Loucy (cell line): ENCODE data around the gene STK11IP.

Source experiments
- H2AFZ ChIP-seq: fragments of 200-600 bp; sonication (generic); 2 replicates; pipeline ENCODE4 v1.6.0; 2016; ENCODE audit warnings: antibody characterized with exemption, mild to moderate bottlenecking, low read length, moderate library complexity
- H3F3A ChIP-seq: fragments of 200-600 bp; 2 replicates; pipeline ENCODE4 v1.6.0; 2016; ENCODE audit warnings: antibody characterized with exemption, low read depth, mild to moderate bottlenecking
- H3K27me3 ChIP-seq: fragments of 200-600 bp; sonication (generic); 2 replicates; pipeline ENCODE4 v1.6.1; 2014; ENCODE audit warnings: low read length, mild to moderate bottlenecking; ENCODE audit not compliant: insufficient read depth, poor library complexity, severe bottlenecking
- H3K36me3 ChIP-seq: fragments of 200-600 bp; sonication (generic); 2 replicates; pipeline ENCODE4 v1.6.1; 2016; ENCODE audit warnings: low read length; ENCODE audit not compliant: insufficient read depth
- H3K4me1 ChIP-seq: fragments of 200-600 bp; sonication (generic); 2 replicates; pipeline ENCODE4 v1.5.1; 2014; ENCODE audit warnings: low read length, mild to moderate bottlenecking; ENCODE audit not compliant: insufficient read depth, poor library complexity, severe bottlenecking
- H3K4me2 ChIP-seq: fragments of 200-600 bp; sonication (generic); 2 replicates; pipeline ENCODE4 v1.6.0; 2014; ENCODE audit warnings: antibody characterized with exemption, low read length, low read depth, mild to moderate bottlenecking; ENCODE audit not compliant: poor library complexity, severe bottlenecking
- H3K4me3 ChIP-seq: fragments of 200-600 bp; sonication (generic); 2 replicates; pipeline ENCODE4 v1.5.1; 2014; ENCODE audit warnings: low read length, mild to moderate bottlenecking, mixed read lengths; ENCODE audit not compliant: poor library complexity, severe bottlenecking
- H3K79me2 ChIP-seq: fragments of 200-600 bp; sonication (generic); 2 replicates; pipeline ENCODE4 v1.6.1; 2014; ENCODE audit warnings: low read length; ENCODE audit not compliant: insufficient read depth
- H3K9ac ChIP-seq: fragments of 200-600 bp; sonication (generic); 2 replicates; pipeline ENCODE4 v1.6.0; 2014; ENCODE audit warnings: mild to moderate bottlenecking, low read depth, low read length, moderate library complexity; ENCODE audit not compliant: poor library complexity, severe bottlenecking
- H3K9me2 ChIP-seq: fragments of 200-600 bp; sonication (generic); replicated peaks from 2 replicates; pipeline ENCODE4 v1.6.1; 2016; ENCODE audit warnings: low read depth, low read length, mixed read lengths
- H3K9me3 ChIP-seq: fragments of 200-600 bp; sonication (generic); 2 replicates; pipeline ENCODE4 v1.6.1; 2014; ENCODE audit warnings: mild to moderate bottlenecking, antibody characterized with exemption, low read length, low read depth; ENCODE audit not compliant: insufficient read depth
- H4K20me1 ChIP-seq: fragments of 200-600 bp; sonication (generic); 2 replicates; pipeline ENCODE4 v1.6.0; 2014; ENCODE audit warnings: antibody characterized with exemption, low read length, mild to moderate bottlenecking; ENCODE audit not compliant: insufficient read depth, poor library complexity, severe bottlenecking
- EZH2phosphoT487 ChIP-seq: fragments of 200-600 bp; IDR thresholded peaks from 2 replicates; pipeline ENCODE4 v1.6.1; 2018; ENCODE audit warnings: antibody characterized with exemption, mild to moderate bottlenecking, moderate library complexity, borderline replicate concordance
- TF ChIP-seq, protein P1 (sequence below): fragments of 200-600 bp; sonication (generic); conservative IDR thresholded peaks from 2 replicates; pipeline ENCODE4 v1.5.1; 2014; ENCODE audit warnings: mild to moderate bottlenecking, antibody characterized with exemption, low read length

STK11IP gene

DNA sequence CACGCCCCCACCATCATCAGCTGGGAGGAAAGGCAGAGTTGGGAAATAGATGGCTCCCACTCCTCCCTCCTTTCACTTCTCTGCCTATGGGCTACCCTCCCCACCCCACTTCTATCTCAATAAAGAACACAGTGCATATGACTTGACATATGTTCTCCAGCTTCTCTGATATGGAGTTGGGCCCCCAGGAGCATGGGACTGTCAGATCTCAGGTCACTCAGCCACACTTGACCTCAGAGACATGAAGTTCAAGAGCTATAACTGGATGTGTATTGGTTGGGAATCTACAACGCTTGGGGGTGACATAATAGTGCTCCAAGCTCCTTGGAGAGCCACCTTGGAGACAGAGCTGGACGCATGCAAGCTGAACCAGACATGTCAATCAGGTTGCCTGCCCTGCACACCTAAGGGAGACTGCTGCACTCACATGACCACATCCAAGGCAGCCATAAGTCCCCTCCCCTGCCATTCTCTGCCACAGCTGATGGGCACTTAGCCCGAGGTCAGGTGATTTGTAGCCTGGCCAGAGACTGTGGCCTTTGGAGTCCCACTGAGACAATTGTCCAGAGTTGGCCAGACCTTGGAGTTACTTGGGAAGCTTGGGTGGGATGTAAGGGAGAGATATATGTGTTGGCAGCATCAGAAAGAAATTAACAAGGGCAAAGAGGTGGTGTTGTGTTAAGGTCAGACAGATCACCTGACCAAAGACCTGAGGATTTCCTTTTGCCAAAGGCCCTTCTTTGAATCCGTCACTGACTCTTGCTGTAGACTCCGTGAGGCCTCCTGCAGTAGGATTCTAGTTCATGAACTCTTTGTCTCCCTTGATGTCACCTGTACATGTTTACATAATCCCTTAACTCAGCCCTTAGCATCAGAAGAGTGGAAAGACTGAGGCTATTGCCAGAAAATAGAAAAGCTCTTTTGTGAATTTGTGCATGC is 21.8 kb upstream of the STK11IP start:
- Histone ChIP-seq H4K20me1 (no peaks in the 10 kb centered on the region), H3K4me2 (no peak overlapping the region), H3F3A (no peaks in the 10 kb centered on the region), H3K27me3 (no peaks in the 10 kb centered on the region), H3K79me2 (no peaks in the 10 kb centered on the region; the same call in 1 of the 2 replicates), H3K4me3 (no peak overlapping the region), H3K4me1 (peaks cover 6% of the 10 kb centered on the region), H3K9me2 (no peaks in the 10 kb centered on the region), H3K9me3 (no peaks in the 10 kb centered on the region), H3K36me3 (no peaks in the 10 kb centered on the region), H3K9ac (no peak overlapping the region), H2AFZ (no peak overlapping the region)
- TF ChIP-seq, protein P1, sequence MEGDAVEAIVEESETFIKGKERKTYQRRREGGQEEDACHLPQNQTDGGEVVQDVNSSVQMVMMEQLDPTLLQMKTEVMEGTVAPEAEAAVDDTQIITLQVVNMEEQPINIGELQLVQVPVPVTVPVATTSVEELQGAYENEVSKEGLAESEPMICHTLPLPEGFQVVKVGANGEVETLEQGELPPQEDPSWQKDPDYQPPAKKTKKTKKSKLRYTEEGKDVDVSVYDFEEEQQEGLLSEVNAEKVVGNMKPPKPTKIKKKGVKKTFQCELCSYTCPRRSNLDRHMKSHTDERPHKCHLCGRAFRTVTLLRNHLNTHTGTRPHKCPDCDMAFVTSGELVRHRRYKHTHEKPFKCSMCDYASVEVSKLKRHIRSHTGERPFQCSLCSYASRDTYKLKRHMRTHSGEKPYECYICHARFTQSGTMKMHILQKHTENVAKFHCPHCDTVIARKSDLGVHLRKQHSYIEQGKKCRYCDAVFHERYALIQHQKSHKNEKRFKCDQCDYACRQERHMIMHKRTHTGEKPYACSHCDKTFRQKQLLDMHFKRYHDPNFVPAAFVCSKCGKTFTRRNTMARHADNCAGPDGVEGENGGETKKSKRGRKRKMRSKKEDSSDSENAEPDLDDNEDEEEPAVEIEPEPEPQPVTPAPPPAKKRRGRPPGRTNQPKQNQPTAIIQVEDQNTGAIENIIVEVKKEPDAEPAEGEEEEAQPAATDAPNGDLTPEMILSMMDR = no peak
- TF ChIP-seq EZH2phosphoT487 = no peak

DNA sequence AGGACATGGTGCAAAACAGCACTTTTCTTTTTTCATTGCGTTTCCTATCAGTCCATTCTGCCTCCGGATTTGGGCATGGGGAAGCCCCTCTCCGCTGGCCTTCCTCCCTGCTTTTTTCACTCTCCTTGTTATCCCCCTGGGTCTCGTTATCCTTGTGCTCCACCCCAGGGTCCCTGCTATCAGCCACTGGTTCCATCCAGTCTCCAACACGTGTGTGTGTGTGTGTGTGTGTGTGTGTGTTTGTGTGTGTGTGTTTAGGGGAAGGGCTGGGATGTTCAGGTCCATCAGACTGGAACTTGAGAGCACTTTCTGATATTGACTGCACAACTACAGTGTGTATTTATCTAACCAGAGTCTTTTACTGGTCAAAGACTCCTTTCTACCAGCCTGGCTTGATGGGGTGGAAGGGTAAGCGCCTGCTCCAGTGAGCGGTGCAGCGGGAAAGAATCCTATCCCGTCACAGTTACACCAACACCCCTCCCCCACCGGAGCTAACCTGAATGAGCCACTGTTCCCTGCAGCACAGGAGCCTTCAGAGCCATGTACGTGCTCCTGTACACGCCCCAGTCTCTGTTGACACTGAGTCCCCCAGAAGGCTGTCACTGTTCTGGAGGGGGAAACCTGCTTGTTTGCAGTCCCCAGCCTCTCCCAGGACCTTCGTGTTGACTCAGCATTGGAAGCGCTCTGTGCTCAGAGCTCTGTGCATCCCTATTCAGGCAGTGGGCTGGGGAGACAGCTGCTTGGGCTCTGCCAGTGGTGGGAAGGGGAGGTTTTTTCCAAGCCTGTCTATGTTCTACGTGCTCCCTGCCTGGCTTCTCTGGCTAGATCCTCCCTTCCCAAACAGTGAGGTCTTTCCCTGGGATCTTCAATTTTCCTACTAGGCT is 20.9 kb upstream of the STK11IP start:
- H2AFZ ChIP-seq = no peak overlapping the region
- H3K79me2 ChIP-seq = no peaks in the 10 kb centered on the region
- H3F3A ChIP-seq = no peaks in the 10 kb centered on the region
- no peaks in the 10 kb centered on the region for H4K20me1 ChIP-seq
- no peaks in the 10 kb centered on the region for H3K36me3 ChIP-seq
- peaks cover 3% of the 10 kb centered on the region for H3K4me1 ChIP-seq
- H3K9me3 ChIP-seq = no peaks in the 10 kb centered on the region
- H3K27me3 ChIP-seq = no peaks in the 10 kb centered on the region
- H3K9me2 ChIP-seq = no peaks in the 10 kb centered on the region
- no peak overlapping the region for H3K4me2 ChIP-seq
- H3K4me3 ChIP-seq = no peak overlapping the region
- no peak overlapping the region for H3K9ac ChIP-seq
- no peak for TF ChIP-seq EZH2phosphoT487
- TF ChIP-seq, protein P1 = no peak

DNA sequence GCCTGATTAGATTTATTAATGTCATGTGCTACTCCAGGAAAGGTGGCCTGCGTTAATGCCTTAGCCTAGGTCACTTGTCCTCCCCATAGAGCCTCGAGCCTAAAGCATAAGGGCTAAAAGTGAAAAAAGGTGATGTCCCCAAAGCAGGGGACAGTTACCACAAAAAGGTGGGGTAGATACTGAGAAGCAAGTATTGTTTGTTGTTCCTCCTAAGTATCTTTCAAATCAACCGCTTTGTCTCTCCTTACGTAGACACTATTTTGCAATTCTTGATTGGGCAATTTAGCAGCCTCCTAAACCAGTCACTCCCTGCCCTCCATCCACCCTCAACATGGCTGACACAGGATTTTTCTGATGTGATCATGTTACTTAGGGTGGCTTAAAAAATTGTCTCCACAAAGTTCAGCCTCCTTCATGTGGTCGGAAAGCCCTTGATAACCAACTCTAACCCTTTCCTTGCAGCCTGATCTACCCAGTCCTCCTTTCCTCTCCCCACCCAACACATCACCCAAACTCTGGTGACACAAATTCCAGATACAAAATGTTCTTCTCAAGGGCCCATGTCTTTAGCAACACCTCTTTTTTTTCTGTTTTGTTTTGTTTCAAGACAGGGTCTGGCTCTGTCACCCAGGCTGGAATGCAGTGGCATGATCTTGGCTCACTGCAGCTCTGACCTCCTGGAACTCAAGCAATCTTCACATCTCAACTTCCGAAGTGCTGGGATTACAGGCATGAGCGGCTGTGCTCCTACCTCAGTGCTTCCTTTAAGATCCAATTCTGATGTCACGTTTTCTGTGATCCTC is 18.6 kb upstream of the STK11IP start:
- Histone ChIP-seq H3K4me3 (no peak overlapping the region), H3K79me2 (no peaks in the 10 kb centered on the region), H3K36me3 (no peaks in the 10 kb centered on the region), H3F3A (no peaks in the 10 kb centered on the region), H3K27me3 (no peaks in the 10 kb centered on the region), H3K4me2 (no peak overlapping the region), H3K4me1 (no peaks in the 10 kb centered on the region), H4K20me1 (no peaks in the 10 kb centered on the region), H3K9ac (no peak overlapping the region), H3K9me2 (no peaks in the 10 kb centered on the region), H3K9me3 (no peaks in the 10 kb centered on the region), H2AFZ (no peak overlapping the region)
- no peak for TF ChIP-seq EZH2phosphoT487
- TF ChIP-seq, protein P1 = no peak
